Ascending aorta (tissue), 2 donors: ENCODE measurements around the gene RHBDL3. TPM values are rescaled to one million over a fixed set of nuclear protein-coding genes. Genes with fewer than 3 reads are reported as not detected.

Experiments
- DNase-seq, 2 donors: peaks; one replicate each; pipeline ENCODE4 v3.0.0-alpha.2; 2019; ENCODE audit warnings: low spot score in 2 of 2
- H3K27ac ChIP-seq, 2 donors: fragments of 200-600 bp; sonication (generic); one replicate each; pipeline ENCODE4 v1.5.1; 2016 to 2017; ENCODE audit warnings: mild to moderate bottlenecking in 1 of 2
- H3K27me3 ChIP-seq: fragments of 200-600 bp; sonication (generic); one replicate; pipeline ENCODE4 v1.5.1; 2017
- H3K36me3 ChIP-seq, 2 donors: fragments of 200-600 bp; sonication (generic); one replicate each; pipeline ENCODE4 v1.5.1; 2016
- H3K4me1 ChIP-seq, 2 donors: fragments of 200-600 bp; sonication (generic); one replicate each; pipeline ENCODE4 v1.5.1; 2016 to 2017; ENCODE audit warnings: mild to moderate bottlenecking in 1 of 2
- H3K4me3 ChIP-seq, 2 donors: fragments of 200-600 bp; sonication (generic); one replicate each; pipeline ENCODE4 v1.5.1; 2016 to 2017; ENCODE audit warnings: mild to moderate bottlenecking in 1 of 2
- H3K9me3 ChIP-seq, 2 donors: fragments of 200-600 bp; sonication (generic); one replicate each; pipeline ENCODE4 v1.5.1; 2016
- intact Hi-C: fragments of 100-400 bp; cut with DNase I; formaldehyde crosslinking; loops from one replicate; pipeline ENCODE4 v1.15.1; 2023
- total RNA-seq: library from RNA; depleted of rRNA; stranded (reverse); fragments of >200 nt; gene quantifications from one replicate; pipeline ENCODE4 v1.1.0, GENCODE V29; 2016
- TF ChIP-seq, protein P1 (sequence below), 3 experiments: fragments of 200-600 bp in 2 of 3; fragments of 450-650 bp in 1 of 3; sonication (generic) in 2 of 3; IDR thresholded peaks; one replicate each; pipeline ENCODE4 v1.5.1; 2016 to 2019; ENCODE audit warnings: antibody characterized with exemption in 3 of 3, mild to moderate bottlenecking in 1 of 3, moderate library complexity in 1 of 3

RHBDL3 gene
- total RNA-seq, 1 donor from 2014 or later = not detected

DNA sequence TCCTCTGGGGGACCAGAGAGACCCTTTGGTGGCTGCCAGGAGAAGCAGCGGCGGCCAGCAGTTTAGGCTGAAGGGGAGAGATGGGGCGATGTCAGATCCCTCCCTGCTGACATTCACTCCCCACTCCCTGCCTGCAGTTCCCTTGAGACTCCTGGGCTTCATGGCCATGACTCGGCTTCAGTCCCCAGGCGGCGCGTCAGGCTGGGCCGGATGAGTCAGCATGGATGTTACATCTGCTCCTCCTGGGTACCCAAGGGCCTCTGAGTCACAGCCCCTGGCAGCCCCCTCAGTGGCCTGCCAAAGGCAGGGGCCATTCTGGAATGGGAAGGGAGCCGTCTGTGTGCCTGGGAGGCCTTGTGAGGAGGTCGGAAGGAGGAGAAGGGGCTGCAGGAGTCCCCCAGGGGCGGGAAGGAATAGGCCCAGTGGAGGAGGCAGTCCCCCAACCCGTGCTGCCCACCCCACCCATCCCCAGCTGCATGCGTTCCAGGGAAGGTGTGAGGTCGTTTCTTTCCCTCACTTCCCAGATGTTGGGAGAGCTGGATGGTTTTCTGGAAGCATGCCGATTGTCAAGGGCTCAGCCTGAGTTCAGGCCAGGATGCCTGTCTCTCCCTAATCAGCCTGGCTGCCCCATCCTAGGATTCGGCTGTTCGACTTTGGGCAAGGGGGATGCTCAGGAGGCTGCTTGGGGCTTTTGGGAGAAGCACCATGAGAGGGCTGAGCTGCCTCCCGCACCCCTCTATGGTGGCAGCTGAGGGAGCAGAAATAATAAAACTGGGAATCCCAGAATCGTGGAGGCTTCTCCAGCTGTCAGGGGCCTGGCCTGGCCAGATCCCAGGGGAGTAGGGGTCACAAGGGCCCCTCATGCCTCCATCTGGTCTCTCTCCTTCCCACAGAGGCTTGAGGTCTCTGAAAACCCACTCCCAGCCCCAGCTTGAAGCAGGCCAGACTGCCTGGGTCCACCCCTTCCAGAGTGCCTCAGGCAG is 9.7 kb downstream of the RHBDL3 start:
- intact Hi-C loops = no loop called here
- Histone ChIP-seq H3K27me3 (no peaks in the 10 kb centered on the region), H3K4me1 (no peaks in the 10 kb centered on the region), H3K9me3 (no peaks in the 10 kb centered on the region), H3K4me3 (no peak overlapping the region), H3K36me3 (no peaks in the 10 kb centered on the region), H3K27ac (no peak overlapping the region)
- TF ChIP-seq, protein P1, sequence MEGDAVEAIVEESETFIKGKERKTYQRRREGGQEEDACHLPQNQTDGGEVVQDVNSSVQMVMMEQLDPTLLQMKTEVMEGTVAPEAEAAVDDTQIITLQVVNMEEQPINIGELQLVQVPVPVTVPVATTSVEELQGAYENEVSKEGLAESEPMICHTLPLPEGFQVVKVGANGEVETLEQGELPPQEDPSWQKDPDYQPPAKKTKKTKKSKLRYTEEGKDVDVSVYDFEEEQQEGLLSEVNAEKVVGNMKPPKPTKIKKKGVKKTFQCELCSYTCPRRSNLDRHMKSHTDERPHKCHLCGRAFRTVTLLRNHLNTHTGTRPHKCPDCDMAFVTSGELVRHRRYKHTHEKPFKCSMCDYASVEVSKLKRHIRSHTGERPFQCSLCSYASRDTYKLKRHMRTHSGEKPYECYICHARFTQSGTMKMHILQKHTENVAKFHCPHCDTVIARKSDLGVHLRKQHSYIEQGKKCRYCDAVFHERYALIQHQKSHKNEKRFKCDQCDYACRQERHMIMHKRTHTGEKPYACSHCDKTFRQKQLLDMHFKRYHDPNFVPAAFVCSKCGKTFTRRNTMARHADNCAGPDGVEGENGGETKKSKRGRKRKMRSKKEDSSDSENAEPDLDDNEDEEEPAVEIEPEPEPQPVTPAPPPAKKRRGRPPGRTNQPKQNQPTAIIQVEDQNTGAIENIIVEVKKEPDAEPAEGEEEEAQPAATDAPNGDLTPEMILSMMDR (IDR thresholded peaks at IDR 0.05) = no peak
- peak in 1 of 2 donors; percentile 15 for DNase-seq

DNA sequence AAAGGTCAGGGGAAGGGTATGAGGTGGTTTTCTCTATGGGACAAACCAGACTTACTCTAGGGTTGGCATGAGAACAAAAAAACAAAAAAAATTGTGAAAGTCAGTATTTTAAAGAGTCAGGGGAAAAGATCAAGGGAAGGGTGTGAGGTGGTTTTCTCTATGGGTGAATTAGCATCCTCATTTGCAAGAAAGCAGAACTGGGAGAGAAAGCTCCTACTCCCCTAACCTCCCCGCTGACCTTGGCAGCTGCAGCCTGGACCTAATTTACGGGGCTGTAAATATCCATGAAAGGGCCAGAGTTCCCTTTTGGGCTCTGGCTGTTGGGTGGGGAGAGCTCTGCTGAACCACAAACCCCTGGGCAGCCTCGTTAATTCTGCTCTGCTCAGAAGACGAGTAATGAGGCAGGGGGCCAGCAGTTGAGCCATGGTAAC is 10.6 kb downstream of the RHBDL3 start:
- H3K27ac ChIP-seq = no peak overlapping the region
- no peak overlapping the region for H3K4me3 ChIP-seq
- DNase-seq = no peak
- H3K4me1 ChIP-seq = no peaks in the 10 kb centered on the region
- intact Hi-C loops = no loop called here
- H3K36me3 ChIP-seq = no peaks in the 10 kb centered on the region
- no peaks in the 10 kb centered on the region for H3K9me3 ChIP-seq
- TF ChIP-seq, protein P1 (IDR thresholded peaks at IDR 0.05) = no peak
- no peaks in the 10 kb centered on the region for H3K27me3 ChIP-seq

DNA sequence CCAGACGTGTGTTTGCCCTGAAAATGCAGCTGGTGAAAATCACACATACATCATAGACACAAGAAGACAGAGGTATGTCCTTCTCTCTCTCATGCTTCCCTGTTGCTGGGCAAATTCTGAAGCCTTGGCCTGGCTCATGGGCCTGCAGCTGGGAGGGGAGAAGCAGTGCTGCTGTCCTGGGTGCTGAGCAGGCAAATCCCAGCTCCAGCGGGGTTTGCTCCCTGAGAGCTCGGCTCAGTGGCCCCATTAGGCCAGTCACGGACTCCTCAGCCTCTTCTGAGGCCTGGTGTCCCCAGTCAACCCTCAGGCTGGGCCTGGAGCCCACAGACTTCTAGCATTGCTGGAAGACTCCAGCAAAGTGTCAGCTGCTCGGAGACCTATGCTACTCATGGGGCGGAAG is 11.7 kb downstream of the RHBDL3 start:
- no peak for DNase-seq
- intact Hi-C loops = no loop called here
- no peaks in the 10 kb centered on the region for H3K4me1 ChIP-seq

DNA sequence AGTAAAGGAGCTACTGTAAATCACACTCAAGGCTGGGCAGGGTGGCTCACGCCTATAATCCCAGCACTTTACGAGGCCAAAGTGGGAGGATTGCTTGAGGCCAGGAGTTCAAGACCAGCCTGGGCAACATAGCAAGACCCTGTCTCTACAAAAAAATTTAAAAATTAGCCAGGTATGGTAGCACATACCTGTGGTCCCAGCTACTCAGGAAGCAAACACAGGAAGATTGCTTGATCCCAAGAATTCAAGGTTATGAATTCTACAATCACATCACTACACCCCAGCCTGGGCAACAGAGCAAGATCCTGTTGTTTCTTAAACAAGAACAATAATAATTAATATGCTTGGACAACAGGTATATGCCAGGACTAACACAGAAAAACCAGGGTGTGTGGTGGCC is 13.2 kb downstream of the RHBDL3 start:
- Histone ChIP-seq H3K4me1 (no peaks in the 10 kb centered on the region), H3K36me3 (no peaks in the 10 kb centered on the region), H3K27me3 (no peaks in the 10 kb centered on the region), H3K4me3 (no peak overlapping the region), H3K27ac (no peak overlapping the region), H3K9me3 (no peaks in the 10 kb centered on the region)
- TF ChIP-seq, protein P1 (IDR thresholded peaks at IDR 0.05) = no peak
- no peak for DNase-seq
- intact Hi-C loops = no loop called here

More for the DNA sequence above, 11.7 kb downstream of the RHBDL3 start:
- H3K27ac ChIP-seq = no peak overlapping the region
- no peak overlapping the region for H3K4me3 ChIP-seq
- no peaks in the 10 kb centered on the region for H3K27me3 ChIP-seq
- no peaks in the 10 kb centered on the region for H3K9me3 ChIP-seq
- no peaks in the 10 kb centered on the region for H3K36me3 ChIP-seq
- TF ChIP-seq, protein P1 (IDR thresholded peaks at IDR 0.05) = no peak

DNA sequence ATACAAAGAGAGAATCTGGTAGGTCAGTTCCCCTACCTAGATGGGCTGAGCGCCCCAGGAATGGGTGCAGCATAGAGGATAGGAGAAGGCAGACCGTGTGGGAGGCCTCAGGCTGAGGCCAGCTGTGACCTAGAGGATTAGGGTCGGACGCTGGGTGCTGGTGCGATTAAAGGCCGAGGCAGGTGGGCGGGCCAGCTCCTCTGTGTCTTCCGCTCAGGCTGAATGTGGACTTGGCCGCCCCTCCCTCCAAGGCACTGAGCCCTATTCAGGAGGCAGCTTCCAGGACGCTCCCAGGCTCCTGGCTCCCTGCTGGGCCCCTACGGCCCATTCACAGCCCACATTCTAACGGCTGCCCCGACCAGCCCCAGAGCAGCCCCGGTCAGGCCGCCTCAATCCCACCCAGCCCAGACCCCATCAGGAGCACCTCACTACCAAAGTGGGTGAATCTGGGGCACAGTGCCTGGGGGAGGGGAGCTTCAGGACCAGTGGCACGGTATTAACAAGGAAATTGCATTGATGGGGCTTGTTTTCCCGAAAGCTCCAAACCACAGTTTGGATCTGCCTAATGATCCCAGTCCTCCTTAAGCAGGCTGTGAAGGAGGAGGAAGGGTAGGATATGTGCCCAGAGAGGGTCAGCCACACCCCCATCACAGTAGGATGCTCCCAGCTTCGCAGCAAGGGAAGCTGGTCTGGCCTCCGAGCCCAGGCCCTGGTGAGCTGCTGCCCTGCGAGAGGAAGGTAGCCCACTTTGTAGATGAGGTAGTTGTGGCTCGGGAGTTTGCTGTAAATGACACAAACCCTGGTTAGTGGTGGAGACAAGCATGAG is 14.5 kb downstream of the RHBDL3 start:
- no peak for DNase-seq
- intact Hi-C loops = no loop called here
- H3K9me3 ChIP-seq = no peaks in the 10 kb centered on the region
- no peaks in the 10 kb centered on the region for H3K4me1 ChIP-seq
- TF ChIP-seq, protein P1 (IDR thresholded peaks at IDR 0.05) = no peak
- no peaks in the 10 kb centered on the region for H3K27me3 ChIP-seq
- no peak overlapping the region for H3K27ac ChIP-seq
- no peaks in the 10 kb centered on the region for H3K36me3 ChIP-seq
- no peak overlapping the region for H3K4me3 ChIP-seq
